Psoas muscle (tissue), 8 donors: ENCODE results near the gene NLRX1. TPM values are rescaled to one million over a fixed set of nuclear protein-coding genes. Genes with fewer than 3 reads are reported as not detected.

Experiments used
- ATAC-seq, 4 donors: fragments of 200-7000 bp; cut with Tn5 transposase; one replicate each; pipeline ENCODE4 v1.9.1; 2020; ENCODE audit warnings: moderate library complexity in 3 of 4, mild to moderate bottlenecking in 2 of 4
- DNase-seq, 2 donors: peaks; one replicate each; pipeline ENCODE4 v3.0.0-alpha.2; 2020
- H3K27ac ChIP-seq: fragments of 200-600 bp; one replicate; pipeline ENCODE4 v1.8.0; 2022
- H3K27me3 ChIP-seq, 3 donors: fragments of 200-600 bp in 1 of 3; one replicate each; pipeline versions ENCODE4 v1.6.1 to v1.8.0; 2013 to 2022; ENCODE audit warnings: low read length in 2 of 3, mild to moderate bottlenecking in 2 of 3, moderate library complexity in 1 of 3; ENCODE audit not compliant: insufficient read depth in 3 of 3
- H3K36me3 ChIP-seq, 2 donors: fragments of 200-600 bp in 1 of 2; one replicate each; pipeline versions ENCODE4 v1.6.1 to v1.8.0; 2013 to 2022; ENCODE audit warnings: low read depth in 1 of 2, mild to moderate bottlenecking in 1 of 2, moderate library complexity in 1 of 2; ENCODE audit not compliant: insufficient read depth in 1 of 2
- H3K4me1 ChIP-seq: fragments of 200-600 bp; one replicate; pipeline ENCODE4 v1.8.0; 2022
- H3K4me3 ChIP-seq: fragments of 200-600 bp; one replicate; pipeline ENCODE4 v1.8.0; 2022; ENCODE audit warnings: mild to moderate bottlenecking
- H3K9me3 ChIP-seq: fragments of 200-600 bp; one replicate; pipeline ENCODE4 v1.8.0; 2022
- WGBS, 3 donors: extraction: QIAGEN DNeasy Blood & Tissue Kit; methylation state at CpG; one replicate each; pipeline versions ENCODE4 v1.1.6 to v1.1.7; 2013; 5-methylcytosine and 5-hydroxymethylcytosine counted together
- intact Hi-C, 2 donors: fragments of 100-400 bp; cut with DNase I; formaldehyde crosslinking; loops; one replicate each; pipeline versions ENCODE4 v1.11.0 to v1.14.2; 2022
- polyA plus RNA-seq, 3 donors: library from polyadenylated mRNA; stranded (reverse); fragments of 200-250 nt; gene quantifications; one replicate each; pipeline ENCODE4 v1.2.3, GENCODE V29; 2013
- total RNA-seq, 4 donors: library from RNA; stranded (reverse); fragmentation: NEBNext Ultra II Directional in 2 of 4; extraction: Animal tissue kit (Norgen Biotek cat#: 25700) in 2 of 4; gene quantifications; one replicate each; pipeline versions ENCODE4 v1.2.1 to v1.2.4, GENCODE V29; 2021 to 2023
- TF ChIP-seq, protein P1 (sequence below): fragments of 200-600 bp; IDR thresholded peaks from one replicate; pipeline ENCODE4 v1.8.0; 2022; ENCODE audit warnings: antibody characterized with exemption
- donor health status: healthy with polysubstance abuse.
- donor health status: DM: no; HTN: no; CAD: no; lungs with moderate emphysema.
- donor health status: Bipolar disorder and iron deficiency.
- donor health status: healthy.
- donor health status: DM: yes; HTN: yes; CAD: no.
- donor health status: DM: no; HTN: no; CAD: no.
- donor health status: DM: no; HTN: no; CAD: no.
- donor health status: DM: yes; HTN: yes; CAD: no.

The NLRX1 gene
- total and polyA plus RNA-seq, 7 donors: 8.8 to 28.7 (median 18.1) TPM

DNA sequence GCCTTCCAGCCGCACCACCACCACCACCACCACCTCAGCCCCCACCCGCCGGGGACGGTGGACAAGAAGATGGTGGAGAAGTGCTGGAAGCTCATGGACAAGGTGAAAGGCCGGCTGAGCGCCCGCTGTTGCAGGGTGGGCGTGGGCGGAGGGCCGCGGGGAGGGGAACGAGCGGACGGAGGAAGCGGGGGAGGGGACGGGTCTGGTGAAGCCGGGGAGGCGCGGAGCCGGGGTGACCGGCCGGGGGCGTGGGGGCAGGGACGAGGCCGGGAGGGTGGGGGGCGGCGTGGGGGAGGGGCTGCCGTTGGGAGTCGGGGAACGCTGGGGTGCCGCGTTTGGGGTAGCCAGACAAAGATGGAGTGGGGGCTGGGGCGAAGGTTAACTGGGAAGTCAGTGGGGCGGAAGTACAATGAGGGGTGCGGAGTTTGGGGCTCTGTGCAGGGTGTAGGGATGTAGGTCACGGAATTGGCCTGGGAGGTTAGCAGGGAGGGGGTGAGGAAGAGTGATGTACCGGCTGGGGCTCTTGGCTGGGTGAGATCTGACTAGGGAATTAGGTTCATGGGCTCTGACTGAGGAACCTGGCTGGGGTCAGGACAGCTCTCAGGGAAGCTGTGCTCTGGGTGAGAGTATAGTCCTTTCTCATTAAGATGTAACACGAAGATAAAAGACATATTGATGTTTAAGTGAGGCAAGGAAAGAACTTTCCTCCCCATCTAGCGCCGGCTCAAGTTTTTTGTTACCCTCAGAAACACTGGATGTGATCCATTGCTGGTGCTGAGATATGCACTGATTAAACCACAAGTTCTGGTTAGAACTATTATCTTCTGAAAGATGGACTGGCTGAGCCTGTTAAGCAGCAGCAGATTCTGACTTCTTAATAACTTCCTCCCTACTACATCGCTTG, 38.2 kb downstream of the NLRX1 start:
- DNase-seq: peak; percentile 66 to 72
- ATAC-seq: peak; percentile 16 to 49 (median 28)
- Histone ChIP-seq H3K36me3 (no peaks in the 10 kb centered on the region), H3K4me3 (peak overlapping the region; percentile 91), H3K27me3 (no peaks in the 10 kb centered on the region), H3K4me1 (peaks cover 13% of the 10 kb centered on the region), H3K9me3 (no peaks in the 10 kb centered on the region), H3K27ac (peak overlapping the region; percentile 90)
- WGBS, 3 donors: 1 to 4% (median 2%) methylated on average over 22 to 41 of the region's 41 CpGs
- TF ChIP-seq, protein P1, sequence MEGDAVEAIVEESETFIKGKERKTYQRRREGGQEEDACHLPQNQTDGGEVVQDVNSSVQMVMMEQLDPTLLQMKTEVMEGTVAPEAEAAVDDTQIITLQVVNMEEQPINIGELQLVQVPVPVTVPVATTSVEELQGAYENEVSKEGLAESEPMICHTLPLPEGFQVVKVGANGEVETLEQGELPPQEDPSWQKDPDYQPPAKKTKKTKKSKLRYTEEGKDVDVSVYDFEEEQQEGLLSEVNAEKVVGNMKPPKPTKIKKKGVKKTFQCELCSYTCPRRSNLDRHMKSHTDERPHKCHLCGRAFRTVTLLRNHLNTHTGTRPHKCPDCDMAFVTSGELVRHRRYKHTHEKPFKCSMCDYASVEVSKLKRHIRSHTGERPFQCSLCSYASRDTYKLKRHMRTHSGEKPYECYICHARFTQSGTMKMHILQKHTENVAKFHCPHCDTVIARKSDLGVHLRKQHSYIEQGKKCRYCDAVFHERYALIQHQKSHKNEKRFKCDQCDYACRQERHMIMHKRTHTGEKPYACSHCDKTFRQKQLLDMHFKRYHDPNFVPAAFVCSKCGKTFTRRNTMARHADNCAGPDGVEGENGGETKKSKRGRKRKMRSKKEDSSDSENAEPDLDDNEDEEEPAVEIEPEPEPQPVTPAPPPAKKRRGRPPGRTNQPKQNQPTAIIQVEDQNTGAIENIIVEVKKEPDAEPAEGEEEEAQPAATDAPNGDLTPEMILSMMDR: no peak
- intact Hi-C loops: loop anchor here (5.0 to 10.0 kb wide), 6 partner anchors 61 to 131 kb away; partner anchors contain the start of gene MCAM (in 1 of the 2)

DNA sequence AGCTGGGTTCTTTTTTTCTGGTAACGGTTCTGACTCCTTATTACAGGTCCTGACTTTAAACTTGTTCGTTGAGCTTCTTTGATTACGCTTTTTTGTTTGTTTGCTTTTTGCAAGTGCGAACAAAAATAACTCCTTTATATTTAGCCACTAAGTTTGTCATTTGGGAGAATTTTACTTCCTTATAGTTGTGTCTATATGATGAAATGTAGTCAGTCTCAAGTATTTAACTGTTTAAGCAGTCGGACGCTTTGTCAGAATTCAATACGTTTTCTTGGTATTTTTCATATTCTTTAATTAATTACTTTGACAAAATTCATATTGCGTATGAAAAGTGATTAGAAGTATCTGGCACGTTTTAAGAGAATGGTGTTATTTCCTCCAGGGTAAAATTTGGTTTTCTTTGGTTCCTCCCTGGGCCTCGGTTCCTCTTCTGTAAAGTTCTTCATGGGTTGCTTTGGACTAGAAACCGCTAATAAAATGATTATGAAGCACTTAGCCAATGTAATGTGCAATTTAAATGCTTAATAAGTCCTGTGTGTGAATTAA, 39.0 kb downstream of the NLRX1 start:
- Histone ChIP-seq H3K36me3 (no peaks in the 10 kb centered on the region), H3K4me3 (peak overlapping the region; percentile 91), H3K27ac (peak overlapping the region; percentile 90), H3K27me3 (no peaks in the 10 kb centered on the region), H3K4me1 (peaks cover 15% of the 10 kb centered on the region), H3K9me3 (no peaks in the 10 kb centered on the region)
- DNase-seq: no peak
- ATAC-seq: no peak
- TF ChIP-seq, protein P1: no peak
- intact Hi-C loops: loop anchor here (5.0 to 10.0 kb wide), 6 partner anchors 60 to 130 kb away; partner anchors contain the start of gene MCAM (in 1 of the 2)
- WGBS, 3 donors: 45 to 55% (median 54%) methylated on average over 11 of the region's 11 CpGs

DNA sequence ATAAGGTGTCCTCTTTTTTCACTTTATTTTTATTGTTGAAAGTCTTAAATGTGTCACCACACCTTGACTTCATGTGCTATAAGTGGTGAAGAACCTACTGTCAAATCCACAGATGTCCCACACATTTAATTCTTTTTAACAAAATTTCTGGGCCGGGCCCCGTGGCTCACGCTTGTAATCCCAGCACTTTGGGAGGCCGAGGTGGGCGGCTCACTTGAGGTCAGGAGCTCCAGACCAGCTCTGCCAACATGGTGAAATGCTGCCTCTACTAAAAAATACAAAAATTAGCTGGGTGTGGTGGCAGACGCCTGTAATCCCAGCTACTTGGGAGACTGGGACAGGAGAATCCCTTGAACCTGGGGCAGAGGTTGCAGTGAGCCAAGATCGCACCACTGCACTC, 40.7 kb downstream of the NLRX1 start:
- DNase-seq (no peak), ATAC-seq (no peak)
- no peaks in the 10 kb centered on the region for H3K9me3 ChIP-seq
- H3K36me3 ChIP-seq: no peaks in the 10 kb centered on the region
- intact Hi-C loops: loop anchor here (5.0 to 10.0 kb wide), 6 partner anchors 58 to 128 kb away; partner anchors contain the start of gene MCAM (in 1 of the 2)
- H3K4me1 ChIP-seq: peaks cover 21% of the 10 kb centered on the region
- H3K27me3 ChIP-seq: no peaks in the 10 kb centered on the region
- H3K27ac ChIP-seq: no peak overlapping the region
- TF ChIP-seq, protein P1: no peak
- H3K4me3 ChIP-seq: no peak overlapping the region
- WGBS, 3 donors: 87 to 95% (median 87%) methylated on average over 7 of the region's 7 CpGs

DNA sequence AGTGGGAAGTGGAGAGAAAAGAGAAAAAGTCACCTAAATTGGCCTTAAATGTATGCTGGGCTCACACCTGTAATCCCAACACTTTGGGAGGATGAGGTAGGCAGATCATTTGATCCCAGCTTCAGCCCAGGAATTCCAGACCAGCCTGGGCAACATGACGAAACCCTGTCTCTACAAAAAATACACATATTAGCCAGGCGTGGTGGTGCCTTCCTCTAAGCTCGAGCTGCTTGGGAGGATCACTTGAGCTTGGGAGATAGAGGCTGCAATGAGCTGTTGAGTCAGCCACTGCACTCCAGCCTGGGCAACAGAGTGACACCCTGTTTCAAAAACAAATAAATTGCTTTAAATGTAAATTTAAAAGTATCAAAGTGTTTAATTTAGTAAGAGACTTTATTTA, 41.5 kb downstream of the NLRX1 start:
- Histone ChIP-seq H3K36me3 (no peaks in the 10 kb centered on the region), H3K4me1 (peaks cover 21% of the 10 kb centered on the region), H3K27ac (no peak overlapping the region), H3K27me3 (no peaks in the 10 kb centered on the region), H3K9me3 (no peaks in the 10 kb centered on the region), H3K4me3 (no peak overlapping the region)
- ATAC-seq: no peak
- DNase-seq: no peak
- WGBS, 3 donors: 71 to 85% (median 81%) methylated on average over 3 of the region's 3 CpGs
- intact Hi-C loops: no loop called here
- TF ChIP-seq, protein P1: no peak
